NT2/D1 (cell line): Measurements from ENCODE around the gene APAF1.

Experiments used
- DNase-seq: peaks from one replicate; pipeline ENCODE4 v3.0.0-alpha.2; 2011; ENCODE audit warnings: low read depth, low spot score
- H3K27me3 ChIP-seq: 2 replicates; pipeline ENCODE4 v1.6.0; 2011; ENCODE audit warnings: mild to moderate bottlenecking; ENCODE audit not compliant: insufficient read length, insufficient read depth
- H3K36me3 ChIP-seq: 2 replicates; pipeline ENCODE4 v1.6.1; 2011; ENCODE audit warnings: mild to moderate bottlenecking, low read length, mixed read lengths; ENCODE audit not compliant: insufficient read depth, insufficient read length
- H3K4me1 ChIP-seq: 2 replicates; pipeline ENCODE4 v1.5.1; 2011; ENCODE audit not compliant: insufficient read depth, insufficient read length
- H3K4me3 ChIP-seq: 2 replicates; pipeline ENCODE4 v1.5.1; 2011; ENCODE audit warnings: low read depth; ENCODE audit not compliant: insufficient read length
- H3K9ac ChIP-seq: 2 replicates; pipeline ENCODE4 v1.6.0; 2011; ENCODE audit warnings: low read depth; ENCODE audit not compliant: insufficient read length
- H3K9me3 ChIP-seq: 2 replicates; pipeline ENCODE4 v1.5.1; 2011; ENCODE audit warnings: mild to moderate bottlenecking, low read length; ENCODE audit not compliant: insufficient read depth
- SUZ12 ChIP-seq: IDR thresholded peaks from 2 replicates; pipeline ENCODE4 v1.6.1; 2011; ENCODE audit not compliant: insufficient read length, insufficient read depth; ENCODE audit errors: extremely low read depth
- YY1 ChIP-seq: IDR thresholded peaks from 2 replicates; pipeline ENCODE4 v1.6.1; 2011; ENCODE audit not compliant: insufficient read length, insufficient read depth
- ZNF274 ChIP-seq: IDR thresholded peaks from 2 replicates; pipeline ENCODE4 v1.6.1; 2011; ENCODE audit warnings: mild to moderate bottlenecking, low read depth, low read length

The APAF1 gene

DNA sequence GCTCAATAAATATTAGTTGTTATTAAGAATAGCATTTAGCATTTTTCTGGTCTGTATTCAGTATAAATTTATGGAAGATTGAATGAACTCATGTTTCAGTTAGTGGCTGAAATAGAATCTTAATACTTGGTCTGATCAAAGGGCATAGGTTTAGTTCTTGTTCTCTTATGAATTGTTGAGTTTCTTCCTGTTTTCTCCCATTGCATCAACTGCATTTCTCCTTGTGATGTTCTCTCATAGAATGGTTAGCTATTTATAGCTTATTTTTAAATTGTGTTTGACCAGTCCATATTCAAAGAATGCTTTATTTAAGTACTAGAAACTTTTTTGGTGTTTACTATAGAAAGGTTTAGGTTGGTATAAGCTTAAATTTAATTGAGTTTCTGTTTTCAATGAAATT, 29.8 kb downstream of the APAF1 start:
- TF ChIP-seq YY1 (no peak), SUZ12 (no peak), ZNF274 (no peak)
- Histone ChIP-seq H3K27me3 (no peaks in the 10 kb centered on the region), H3K4me3 (no peak overlapping the region), H3K9me3 (no peaks in the 10 kb centered on the region), H3K9ac (no peak overlapping the region), H3K4me1 (no peaks in the 10 kb centered on the region), H3K36me3 (peaks cover 69% of the 10 kb centered on the region)
- no peak for DNase-seq

DNA sequence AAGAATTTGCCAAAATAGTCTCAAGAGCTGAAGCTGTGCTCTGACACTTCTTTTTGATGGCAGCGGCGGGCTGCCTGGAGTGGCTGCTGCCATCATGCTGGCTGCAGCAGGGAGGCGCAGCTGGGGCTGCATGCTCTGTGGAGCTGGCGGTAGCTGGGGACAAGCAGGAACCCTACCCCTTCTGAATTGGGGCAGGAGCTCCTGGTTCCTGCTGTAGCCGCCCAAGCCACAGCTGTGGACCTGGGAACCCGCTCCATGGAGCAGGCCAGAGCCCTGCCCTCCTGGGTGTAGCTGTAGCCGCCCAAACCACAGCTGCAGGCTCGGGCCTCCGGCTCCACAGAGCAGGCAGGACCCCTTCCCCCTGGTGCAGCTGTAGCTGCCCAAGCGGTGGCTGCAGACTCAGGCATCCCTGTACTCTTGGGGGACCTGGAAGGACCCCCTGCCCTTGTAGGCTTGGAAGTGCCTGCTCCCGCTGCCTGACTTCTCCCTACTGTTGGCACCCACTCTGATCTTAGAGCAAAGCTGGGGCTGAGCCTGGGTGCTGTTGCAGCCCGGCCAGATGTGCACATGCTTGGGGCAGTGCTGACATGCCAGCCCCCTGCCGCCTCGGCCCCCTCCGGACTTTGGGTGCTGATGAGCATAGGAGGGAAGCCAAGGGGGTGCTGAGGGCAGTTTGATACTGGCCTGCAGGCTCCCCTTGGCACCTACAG, 33.3 kb downstream of the APAF1 start:
- Histone ChIP-seq H3K9ac (peak overlapping the region; percentile 7), H3K4me1 (no peaks in the 10 kb centered on the region), H3K9me3 (no peaks in the 10 kb centered on the region), H3K36me3 (peaks cover 71% of the 10 kb centered on the region), H3K27me3 (no peaks in the 10 kb centered on the region), H3K4me3 (no peak overlapping the region)
- TF ChIP-seq ZNF274 (no peak), SUZ12 (no peak), YY1 (no peak)
- no peak for DNase-seq

DNA sequence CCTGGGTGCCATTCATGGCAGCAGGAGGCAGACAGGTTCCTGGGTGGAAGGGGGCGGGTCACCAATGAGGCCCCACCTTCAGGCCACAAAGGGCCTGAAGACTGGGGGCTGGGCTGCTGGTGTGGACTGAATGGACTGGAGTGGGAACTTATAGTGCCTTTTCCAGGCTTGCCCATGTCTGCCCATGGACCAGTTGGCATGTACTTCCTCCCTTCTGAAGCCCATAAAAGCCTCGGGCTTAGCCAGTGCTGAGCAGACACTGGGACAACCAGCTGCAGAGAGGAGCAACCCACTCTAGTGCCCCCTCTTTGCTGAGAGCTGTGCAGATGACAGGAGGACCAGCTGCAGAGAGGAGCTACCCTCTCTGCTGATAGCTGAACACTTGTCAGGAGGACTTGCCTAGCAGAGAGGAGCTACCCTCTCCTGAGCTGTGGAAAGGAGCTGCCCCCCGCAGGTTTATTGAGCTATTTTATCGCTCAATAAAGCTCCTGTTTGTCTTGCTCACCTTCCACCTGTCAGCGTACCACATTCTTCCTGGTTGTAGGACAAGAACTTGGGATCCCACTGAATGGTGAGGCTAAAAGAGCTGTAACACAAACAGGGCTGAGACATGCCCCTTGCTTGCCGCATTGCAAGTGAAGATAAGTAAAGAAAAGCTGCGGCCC, 34.0 kb downstream of the APAF1 start:
- no peak for DNase-seq
- H3K9ac ChIP-seq = no peak overlapping the region
- no peaks in the 10 kb centered on the region for H3K9me3 ChIP-seq
- TF ChIP-seq SUZ12 = no peak
- no peak for TF ChIP-seq ZNF274
- no peak for TF ChIP-seq YY1
- H3K4me3 ChIP-seq = no peak overlapping the region
- H3K27me3 ChIP-seq = no peaks in the 10 kb centered on the region
- H3K4me1 ChIP-seq = no peaks in the 10 kb centered on the region
- H3K36me3 ChIP-seq = peaks cover 70% of the 10 kb centered on the region

DNA sequence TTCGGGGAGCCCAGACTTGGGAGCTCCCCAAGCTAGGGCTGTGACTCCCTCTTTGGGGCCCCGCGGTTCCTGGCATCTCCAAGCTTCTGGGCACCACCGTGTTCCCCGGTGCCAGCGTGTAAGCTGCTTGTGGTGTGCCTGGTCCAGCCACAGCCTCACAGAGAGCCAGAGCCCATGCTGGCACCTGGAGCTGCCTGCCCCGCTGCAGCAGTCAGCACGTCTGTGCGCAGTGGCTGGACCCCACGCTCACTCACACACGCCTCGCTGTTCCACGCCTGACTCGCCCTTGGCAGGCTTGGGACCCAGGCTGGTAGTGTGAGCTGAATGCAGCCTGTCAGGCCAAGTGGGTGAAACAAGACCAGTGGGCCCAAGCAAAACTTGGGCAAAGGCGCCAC, 34.5 kb downstream of the APAF1 start:
- Histone ChIP-seq H3K27me3 (no peaks in the 10 kb centered on the region), H3K9me3 (no peaks in the 10 kb centered on the region), H3K4me3 (no peak overlapping the region), H3K36me3 (peaks cover 65% of the 10 kb centered on the region), H3K9ac (no peak overlapping the region), H3K4me1 (no peaks in the 10 kb centered on the region)
- TF ChIP-seq ZNF274 = no peak
- no peak for TF ChIP-seq YY1
- no peak for TF ChIP-seq SUZ12
- DNase-seq = no peak

DNA sequence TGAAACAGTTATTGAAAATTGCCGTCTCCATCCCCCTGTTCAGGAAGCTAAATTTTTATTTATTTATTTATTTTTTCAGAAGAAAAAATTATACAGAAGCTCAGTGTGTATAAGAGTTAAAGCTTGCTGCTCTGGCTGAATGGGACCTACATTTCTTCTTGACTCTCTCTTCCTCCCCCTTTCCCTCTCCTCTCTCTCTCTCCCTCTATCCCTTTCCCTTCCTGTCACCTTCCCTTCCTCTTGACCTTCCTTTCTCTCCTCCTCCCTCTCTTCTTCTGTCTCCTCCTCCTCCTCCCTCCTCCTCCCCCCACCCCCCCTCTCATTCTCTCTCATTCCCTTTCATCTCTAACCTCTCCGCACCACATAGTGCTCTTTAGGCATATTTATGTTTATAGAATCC, 39.1 kb downstream of the APAF1 start:
- H3K36me3 ChIP-seq = peaks cover 63% of the 10 kb centered on the region
- H3K9me3 ChIP-seq = no peaks in the 10 kb centered on the region
- no peaks in the 10 kb centered on the region for H3K27me3 ChIP-seq
- TF ChIP-seq YY1 (no peak), SUZ12 (no peak), ZNF274 (no peak)
- H3K9ac ChIP-seq = no peak overlapping the region
- no peaks in the 10 kb centered on the region for H3K4me1 ChIP-seq
- H3K4me3 ChIP-seq = no peak overlapping the region
- DNase-seq = no peak

DNA sequence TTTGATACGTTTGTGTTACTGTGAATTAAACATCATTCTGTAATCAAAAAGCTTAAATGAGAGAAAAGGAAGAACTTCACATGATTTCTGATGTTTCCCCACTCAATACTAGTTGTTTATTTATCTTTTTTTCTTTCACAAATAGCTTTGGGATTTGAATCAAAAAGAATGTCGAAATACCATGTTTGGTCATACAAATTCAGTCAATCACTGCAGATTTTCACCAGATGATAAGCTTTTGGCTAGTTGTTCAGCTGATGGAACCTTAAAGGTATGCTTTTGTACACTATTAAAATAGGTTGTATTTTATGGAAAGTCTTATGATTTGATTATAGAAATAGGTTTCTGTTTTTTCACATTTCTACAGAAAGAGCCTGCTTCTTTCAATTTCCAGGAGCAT, 41.5 kb downstream of the APAF1 start:
- H3K27me3 ChIP-seq = no peaks in the 10 kb centered on the region
- no peak for DNase-seq
- H3K36me3 ChIP-seq = peaks cover 53% of the 10 kb centered on the region
- H3K9ac ChIP-seq = no peak overlapping the region
- no peaks in the 10 kb centered on the region for H3K4me1 ChIP-seq
- H3K4me3 ChIP-seq = no peak overlapping the region
- no peaks in the 10 kb centered on the region for H3K9me3 ChIP-seq
- TF ChIP-seq ZNF274 = no peak
- TF ChIP-seq SUZ12 = no peak
- no peak for TF ChIP-seq YY1

DNA sequence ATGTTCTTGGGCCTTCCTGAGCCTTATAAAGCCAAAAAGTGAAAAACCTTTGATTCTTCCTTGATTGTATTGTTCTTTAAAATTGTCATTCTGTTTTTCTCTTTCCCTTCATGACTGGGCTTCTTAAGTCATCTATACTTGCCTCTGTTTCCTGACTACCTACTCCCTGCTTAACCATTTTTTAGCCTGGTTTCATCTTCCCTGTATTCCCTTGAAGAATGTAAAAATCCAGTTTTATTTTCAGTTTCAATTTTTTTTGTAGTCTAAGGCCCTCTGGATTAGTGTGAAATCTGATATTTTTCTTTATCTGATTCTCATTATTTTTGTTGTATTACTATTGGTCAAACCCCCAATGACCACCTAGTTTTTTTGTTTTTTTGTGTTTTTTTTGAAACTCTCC, 46.3 kb downstream of the APAF1 start:
- Histone ChIP-seq H3K27me3 (no peaks in the 10 kb centered on the region), H3K36me3 (peaks cover 35% of the 10 kb centered on the region), H3K9ac (no peak overlapping the region), H3K4me3 (no peak overlapping the region), H3K4me1 (no peaks in the 10 kb centered on the region), H3K9me3 (no peaks in the 10 kb centered on the region)
- no peak for DNase-seq
- TF ChIP-seq YY1 (no peak), ZNF274 (no peak)
